ENCODE results near the gene TSPAN31.

DNA sequence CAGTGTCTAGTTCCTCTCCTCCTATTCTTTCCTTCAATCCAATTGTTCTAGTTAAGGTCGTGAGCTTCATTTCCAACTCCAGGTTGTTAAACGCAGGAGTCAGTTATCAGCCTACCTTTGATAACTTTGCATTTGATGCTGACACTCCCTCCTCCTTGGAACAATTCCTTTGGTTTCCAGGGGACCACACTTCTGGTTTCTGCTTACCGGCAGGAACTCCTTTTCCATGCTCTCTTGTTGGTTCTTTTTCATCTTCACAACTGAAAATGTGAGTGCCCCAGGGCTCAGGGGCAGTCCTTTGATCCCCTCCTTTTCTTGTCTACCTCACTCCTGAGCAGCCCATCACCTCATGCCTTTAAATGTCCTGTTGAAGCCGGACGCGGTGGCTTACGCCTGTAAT is 32.5 kb downstream of the TSPAN31 start:
- TF ChIP-seq POLR2A (IDR thresholded peaks at IDR 0.05), result no peak
- TF ChIP-seq, protein P1, sequence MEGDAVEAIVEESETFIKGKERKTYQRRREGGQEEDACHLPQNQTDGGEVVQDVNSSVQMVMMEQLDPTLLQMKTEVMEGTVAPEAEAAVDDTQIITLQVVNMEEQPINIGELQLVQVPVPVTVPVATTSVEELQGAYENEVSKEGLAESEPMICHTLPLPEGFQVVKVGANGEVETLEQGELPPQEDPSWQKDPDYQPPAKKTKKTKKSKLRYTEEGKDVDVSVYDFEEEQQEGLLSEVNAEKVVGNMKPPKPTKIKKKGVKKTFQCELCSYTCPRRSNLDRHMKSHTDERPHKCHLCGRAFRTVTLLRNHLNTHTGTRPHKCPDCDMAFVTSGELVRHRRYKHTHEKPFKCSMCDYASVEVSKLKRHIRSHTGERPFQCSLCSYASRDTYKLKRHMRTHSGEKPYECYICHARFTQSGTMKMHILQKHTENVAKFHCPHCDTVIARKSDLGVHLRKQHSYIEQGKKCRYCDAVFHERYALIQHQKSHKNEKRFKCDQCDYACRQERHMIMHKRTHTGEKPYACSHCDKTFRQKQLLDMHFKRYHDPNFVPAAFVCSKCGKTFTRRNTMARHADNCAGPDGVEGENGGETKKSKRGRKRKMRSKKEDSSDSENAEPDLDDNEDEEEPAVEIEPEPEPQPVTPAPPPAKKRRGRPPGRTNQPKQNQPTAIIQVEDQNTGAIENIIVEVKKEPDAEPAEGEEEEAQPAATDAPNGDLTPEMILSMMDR (IDR thresholded peaks at IDR 0.05), result no peak
